ENCODE results near the gene PROM1. TPM values are rescaled to one million over a fixed set of nuclear protein-coding genes. Genes with fewer than 3 reads are reported as not detected.
A peak's percentile ranks its signal among the peaks of the same experiment; 100 is the strongest.

PROM1 gene
- total RNA-seq, 1 donor from 2014 or later: 0.93 TPM

- ATAC-seq: no peak
- intact Hi-C loops (cut with DNase I): no loop called here
These were observed 1.8 kb downstream of the PROM1 start for GRCh38 chr4:16082041-16082425.

GRCh38 chr4:16079046-16079445, 4.8 kb downstream of the PROM1 start:
- no peak for ATAC-seq
- Histone ChIP-seq H3K27ac (no peak overlapping the region), H3K4me3 (no peak overlapping the region), H3K36me3 (no peaks in the 10 kb centered on the region), H3K4me1 (peaks cover 32% of the 10 kb centered on the region), H3K27me3 (peaks cover 43% of the 10 kb centered on the region), H3K9me3 (no peaks in the 10 kb centered on the region)
- TF ChIP-seq CTCF (IDR thresholded peaks at IDR 0.05): no peak
- no peak for DNase-seq
- intact Hi-C loops (cut with DNase I): no loop called here

More at GRCh38 chr4:16082041-16082425, 1.8 kb downstream of the PROM1 start:
- no peaks in the 10 kb centered on the region for H3K36me3 ChIP-seq
- H3K4me3 ChIP-seq: peak overlapping the region; percentile 43
- TF ChIP-seq CTCF (IDR thresholded peaks at IDR 0.05): no peak
- H3K27me3 ChIP-seq: peaks cover 55% of the 10 kb centered on the region
- H3K27ac ChIP-seq: no peak overlapping the region
- no peaks in the 10 kb centered on the region for H3K9me3 ChIP-seq
- no peak for DNase-seq
- peaks cover 32% of the 10 kb centered on the region for H3K4me1 ChIP-seq

GRCh38 chr4:16078195-16078760, 5.5 kb downstream of the PROM1 start:
- Histone ChIP-seq H3K27ac (no peak overlapping the region), H3K9me3 (no peaks in the 10 kb centered on the region), H3K4me1 (peaks cover 26% of the 10 kb centered on the region), H3K4me3 (no peak overlapping the region), H3K27me3 (peaks cover 36% of the 10 kb centered on the region), H3K36me3 (no peaks in the 10 kb centered on the region)
- TF ChIP-seq CTCF (IDR thresholded peaks at IDR 0.05): no peak
- DNase-seq: no peak
- ATAC-seq: peak; percentile 27
- intact Hi-C loops (cut with DNase I): no loop called here

GRCh38 chr4:16077786-16078185, 6.0 kb downstream of the PROM1 start:
- intact Hi-C loops (cut with DNase I): no loop called here
- no peak overlapping the region for H3K27ac ChIP-seq
- H3K4me1 ChIP-seq: peaks cover 21% of the 10 kb centered on the region
- no peak for TF ChIP-seq CTCF (IDR thresholded peaks at IDR 0.05)
- H3K27me3 ChIP-seq: peaks cover 31% of the 10 kb centered on the region
- H3K36me3 ChIP-seq: no peaks in the 10 kb centered on the region
- H3K4me3 ChIP-seq: no peak overlapping the region
- H3K9me3 ChIP-seq: no peaks in the 10 kb centered on the region
- ATAC-seq (no peak), DNase-seq (no peak)

- peaks cover 15% of the 10 kb centered on the region for H3K27me3 ChIP-seq
- H3K9me3 ChIP-seq: no peaks in the 10 kb centered on the region
- H3K36me3 ChIP-seq: no peaks in the 10 kb centered on the region
- intact Hi-C loops (cut with DNase I): no loop called here
- peaks cover 11% of the 10 kb centered on the region for H3K4me1 ChIP-seq
- H3K27ac ChIP-seq: no peak overlapping the region
- DNase-seq: no peak
- no peak for ATAC-seq
- no peak for TF ChIP-seq CTCF (IDR thresholded peaks at IDR 0.05)
- no peak overlapping the region for H3K4me3 ChIP-seq
These were observed 7.7 kb downstream of the PROM1 start for GRCh38 chr4:16075975-16076757.

Data from upper lobe of right lung (tissue), 1 donor.